DOHH2 (cell line): ENCODE results near the gene LRP2.

ENCODE experiments used
- H3F3A ChIP-seq: fragments of 200-600 bp; sonication (generic), shearing (Covaris generic); 2 replicates; pipeline ENCODE4 v1.6.0; 2016; ENCODE audit warnings: antibody characterized with exemption, mild to moderate bottlenecking; ENCODE audit not compliant: control insufficient read depth, insufficient read depth
- H3K27ac ChIP-seq: fragments of 200-600 bp; sonication (generic); 2 replicates; pipeline ENCODE4 v1.5.1; 2014; ENCODE audit warnings: low read depth, mild to moderate bottlenecking, low read length, moderate library complexity
- H3K27me3 ChIP-seq: fragments of 200-600 bp; sonication (generic); 2 replicates; pipeline ENCODE4 v1.6.1; 2014; ENCODE audit warnings: mild to moderate bottlenecking, low read length, mixed read lengths; ENCODE audit not compliant: control insufficient read depth
- H3K36me3 ChIP-seq: fragments of 200-600 bp; sonication (generic); 2 replicates; pipeline ENCODE4 v1.6.1; 2014; ENCODE audit warnings: mild to moderate bottlenecking, low read length, moderate library complexity, mixed read lengths; ENCODE audit not compliant: control insufficient read depth
- H3K4me1 ChIP-seq: fragments of 200-600 bp; sonication (generic); 2 replicates; pipeline ENCODE4 v1.6.1; 2014; ENCODE audit warnings: mild to moderate bottlenecking, low read length, mixed read lengths; ENCODE audit not compliant: control insufficient read depth
- H3K4me2 ChIP-seq: fragments of 200-600 bp; sonication (generic); 2 replicates; pipeline ENCODE4 v1.6.0; 2014; ENCODE audit warnings: mild to moderate bottlenecking, low read length, moderate library complexity
- H3K4me3 ChIP-seq: fragments of 200-600 bp; sonication (generic); 2 replicates; pipeline ENCODE4 v1.5.1; 2014; ENCODE audit warnings: mild to moderate bottlenecking, low read length, mixed read lengths
- H3K79me2 ChIP-seq: fragments of 200-600 bp; sonication (generic); 2 replicates; pipeline ENCODE4 v1.6.1; 2014; ENCODE audit warnings: mild to moderate bottlenecking, low read length, mixed read lengths; ENCODE audit not compliant: control insufficient read depth
- H3K9me2 ChIP-seq: fragments of 200-600 bp; sonication (generic); replicated peaks from 2 replicates; pipeline ENCODE4 v1.6.1; 2014; ENCODE audit warnings: mild to moderate bottlenecking, low read length, mixed read lengths; ENCODE audit not compliant: control insufficient read depth
- H3K9me3 ChIP-seq: fragments of 200-600 bp; sonication (generic); 2 replicates; pipeline ENCODE4 v1.6.1; 2014; ENCODE audit warnings: antibody characterized with exemption, low read length, mixed read lengths; ENCODE audit not compliant: control insufficient read depth, insufficient read depth
- H4K20me1 ChIP-seq: fragments of 200-600 bp; sonication (generic); 2 replicates; pipeline ENCODE4 v1.6.0; 2014; ENCODE audit warnings: low read depth, mild to moderate bottlenecking, antibody characterized with exemption, low read length, moderate library complexity; ENCODE audit not compliant: control insufficient read depth, insufficient read depth
- CTCF ChIP-seq: fragments of 200-600 bp; sonication (generic); IDR thresholded peaks from one replicate; pipeline ENCODE4 v1.5.1; 2014; ENCODE audit warnings: antibody characterized with exemption, mild to moderate bottlenecking, low read depth, low read length; ENCODE audit not compliant: poor library complexity, severe bottlenecking
- EZH2phosphoT487 ChIP-seq: fragments of 200-600 bp; sonication (generic); IDR thresholded peaks from 2 replicates; pipeline ENCODE4 v1.6.1; 2017; ENCODE audit warnings: borderline replicate concordance, mild to moderate bottlenecking, antibody characterized with exemption, low read length, moderate library complexity, mixed read lengths

LRP2 gene

GRCh38 chr2:169348321-169349024, 13.9 kb downstream of the LRP2 start:
- Histone ChIP-seq H3K36me3 (no peaks in the 10 kb centered on the region), H3F3A (no peaks in the 10 kb centered on the region), H3K27ac (no peak overlapping the region), H3K79me2 (no peaks in the 10 kb centered on the region), H3K27me3 (no peaks in the 10 kb centered on the region), H3K4me1 (no peaks in the 10 kb centered on the region), H3K9me2 (no peaks in the 10 kb centered on the region), H3K4me3 (no peak overlapping the region), H3K4me2 (no peak overlapping the region), H3K9me3 (no peaks in the 10 kb centered on the region), H4K20me1 (no peaks in the 10 kb centered on the region)
- TF ChIP-seq EZH2phosphoT487: no peak

- H3K27me3 ChIP-seq: no peaks in the 10 kb centered on the region
- no peak overlapping the region for H3K4me3 ChIP-seq
- no peak for TF ChIP-seq EZH2phosphoT487
- no peak for TF ChIP-seq CTCF
- H3K4me2 ChIP-seq: no peak overlapping the region
- H3K27ac ChIP-seq: no peak overlapping the region
- no peaks in the 10 kb centered on the region for H3K9me3 ChIP-seq
- no peaks in the 10 kb centered on the region for H3F3A ChIP-seq
- H3K36me3 ChIP-seq: no peaks in the 10 kb centered on the region
- no peaks in the 10 kb centered on the region for H3K9me2 ChIP-seq
- H3K4me1 ChIP-seq: no peaks in the 10 kb centered on the region
- H4K20me1 ChIP-seq: no peaks in the 10 kb centered on the region
- no peaks in the 10 kb centered on the region for H3K79me2 ChIP-seq
Measured at GRCh38 chr2:169345486-169346437, 16.6 kb downstream of the LRP2 start.

- Histone ChIP-seq H3K36me3 (no peaks in the 10 kb centered on the region), H3K9me2 (no peaks in the 10 kb centered on the region), H3K4me2 (no peak overlapping the region), H3K79me2 (no peaks in the 10 kb centered on the region), H3K27me3 (no peaks in the 10 kb centered on the region), H4K20me1 (no peaks in the 10 kb centered on the region), H3K9me3 (no peaks in the 10 kb centered on the region), H3K4me3 (no peak overlapping the region), H3F3A (no peaks in the 10 kb centered on the region), H3K4me1 (no peaks in the 10 kb centered on the region), H3K27ac (no peak overlapping the region)
- no peak for TF ChIP-seq EZH2phosphoT487
- TF ChIP-seq CTCF: no peak
Measured at GRCh38 chr2:169344736-169345485, 17.4 kb downstream of the LRP2 start.
